GM12891 (cell line): ENCODE results near the gene SPINK8.

Experiments
- PAX5 ChIP-seq: IDR thresholded peaks from 2 replicates; pipeline ENCODE4 v1.6.1; 2011; ENCODE audit warnings: low read length, moderate library complexity, mild to moderate bottlenecking; ENCODE audit not compliant: insufficient read depth, severe bottlenecking
- POLR2A ChIP-seq: IDR thresholded peaks from 2 replicates; pipeline ENCODE4 v1.6.1; 2011; ENCODE audit warnings: low read depth, low read length, control low read depth
- POLR2AphosphoS5 ChIP-seq: IDR thresholded peaks from 2 replicates; pipeline ENCODE4 v1.6.1; 2011; ENCODE audit warnings: low read depth, low read length, control low read depth
- POU2F2 ChIP-seq: IDR thresholded peaks from 2 replicates; pipeline ENCODE4 v1.6.1; 2011; ENCODE audit warnings: low read depth, mild to moderate bottlenecking, control low read depth, low read length, moderate library complexity
- SPI1 ChIP-seq: IDR thresholded peaks from 2 replicates; pipeline ENCODE4 v1.6.1; 2011; ENCODE audit warnings: low read depth, low read length, control low read depth
- TAF1 ChIP-seq: IDR thresholded peaks from 2 replicates; pipeline ENCODE4 v1.6.1; 2011; ENCODE audit warnings: low read depth, low read length, control low read depth

DNA sequence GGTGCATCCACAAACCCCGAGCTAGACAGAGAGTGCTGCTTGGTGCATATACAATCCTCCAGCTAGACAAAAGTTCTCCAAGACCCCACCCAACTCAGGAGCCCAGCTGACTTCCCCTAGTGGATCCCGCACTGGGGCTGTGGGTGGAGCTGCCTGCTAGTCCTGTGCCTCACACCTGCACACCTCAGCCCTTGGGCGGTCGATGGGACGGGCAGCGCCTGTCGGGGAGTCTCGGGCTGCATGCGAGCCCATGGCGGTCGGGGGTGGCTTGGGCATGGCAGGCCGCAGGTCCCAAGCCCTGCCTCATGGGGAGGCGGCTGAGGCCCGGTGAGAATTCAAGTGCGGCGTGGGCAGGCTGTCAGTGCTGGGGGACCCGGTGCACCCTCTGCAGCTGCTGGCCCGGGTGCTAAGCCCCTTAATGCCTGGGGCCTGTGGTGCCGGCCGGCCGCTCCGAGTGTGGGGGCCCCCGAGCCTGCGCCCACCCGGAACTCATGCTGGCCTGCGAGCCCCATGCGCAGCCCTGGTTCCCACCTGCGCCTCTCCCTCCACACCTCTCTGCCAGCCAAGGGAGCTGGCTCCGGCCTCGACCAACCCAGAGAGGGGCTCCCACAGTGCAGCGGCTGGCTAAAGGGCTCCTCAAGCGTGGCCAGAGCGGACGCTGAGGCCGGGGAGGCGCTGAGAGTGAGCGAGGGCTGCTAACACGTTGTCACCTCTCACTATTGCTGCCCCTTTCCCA lies 61.5 kb downstream of the SPINK8 start:
- TF ChIP-seq POLR2A (no peak), POLR2AphosphoS5 (0 out of 2 replicates have a peak, but pooled peaks have one; percentile 21), SPI1 (no peak), TAF1 (no peak), PAX5 (no peak), POU2F2 (no peak)
